ENCODE results near the gene KCNJ11. TPM values are rescaled to one million over a fixed set of nuclear protein-coding genes. Genes with fewer than 3 reads are reported as not detected.

The KCNJ11 gene
- polyA plus RNA-seq, 4 donors = 0.23 to 2.8 (median 2.2) TPM

DNA sequence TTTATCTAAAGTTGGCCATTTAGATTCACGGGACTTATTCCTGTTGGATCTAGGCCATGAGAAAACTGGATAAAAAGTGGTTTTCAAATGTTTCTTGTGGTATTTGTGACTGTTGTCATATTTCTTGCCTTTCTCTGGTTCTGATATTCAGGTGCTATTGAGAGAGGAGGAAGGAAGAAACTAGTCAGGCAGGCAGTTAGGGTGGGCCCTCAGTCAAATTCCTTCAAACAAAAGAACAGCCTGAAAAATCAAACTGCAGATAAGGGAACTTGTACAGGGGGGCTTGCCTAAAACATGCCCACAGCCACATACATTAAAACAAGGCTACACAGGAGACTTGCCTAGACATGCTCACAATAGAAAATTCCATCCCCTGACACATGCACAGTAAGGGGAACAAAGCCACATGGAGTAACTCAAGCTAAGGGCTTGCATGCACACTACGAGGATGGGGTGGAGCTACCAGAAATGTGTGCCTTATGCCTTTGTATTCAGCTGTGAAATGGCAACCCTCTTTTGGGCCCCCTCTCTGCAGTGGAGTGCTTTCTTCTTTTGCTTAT lies 18.7 kb downstream of the KCNJ11 start:
- no peak for DNase-seq (ENCODE audit: low read depth in 4 of 4, low spot score in 3 of 4)

DNA sequence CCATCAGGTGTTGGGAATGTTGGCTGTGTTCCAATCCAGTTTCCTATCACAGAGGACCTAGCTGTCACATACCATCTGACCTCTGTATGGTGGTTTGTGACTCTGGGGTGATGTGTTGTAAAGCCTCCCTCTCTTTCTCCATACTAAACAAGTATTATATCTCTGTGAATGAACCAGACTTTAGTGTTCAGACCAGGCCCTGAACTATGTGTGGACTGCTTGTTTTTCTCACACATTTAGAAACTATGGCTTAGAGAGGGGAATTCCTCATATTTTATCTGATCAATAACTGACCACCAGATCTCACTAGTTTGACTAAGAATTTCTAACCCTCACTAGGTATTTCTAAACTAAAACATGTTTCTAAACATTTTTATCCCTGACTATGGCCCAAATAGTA lies 19.4 kb downstream of the KCNJ11 start:
- no peak for DNase-seq (ENCODE audit: low read depth in 4 of 4, low spot score in 3 of 4)

DNA sequence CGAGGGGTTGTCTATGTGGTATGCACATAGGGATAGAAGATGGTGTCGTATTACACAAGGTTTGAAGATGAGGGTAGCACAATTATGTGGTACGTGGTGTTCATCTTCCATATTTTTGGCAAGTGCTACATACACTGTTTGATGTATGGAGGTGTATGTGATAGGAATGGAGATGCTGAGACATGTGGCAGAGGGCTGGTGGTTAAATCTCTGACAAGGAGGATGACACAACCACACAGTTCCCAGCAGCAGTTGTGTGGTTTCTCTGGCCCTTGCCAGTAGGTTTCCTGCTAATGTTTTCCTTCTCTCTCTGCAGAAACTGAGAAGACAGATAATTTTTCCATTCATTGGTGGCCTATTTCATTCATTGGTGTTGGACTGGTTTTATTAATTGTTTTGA lies 19.9 kb downstream of the KCNJ11 start:
- no peak for DNase-seq (ENCODE audit: low read depth in 4 of 4, low spot score in 3 of 4)

DNA sequence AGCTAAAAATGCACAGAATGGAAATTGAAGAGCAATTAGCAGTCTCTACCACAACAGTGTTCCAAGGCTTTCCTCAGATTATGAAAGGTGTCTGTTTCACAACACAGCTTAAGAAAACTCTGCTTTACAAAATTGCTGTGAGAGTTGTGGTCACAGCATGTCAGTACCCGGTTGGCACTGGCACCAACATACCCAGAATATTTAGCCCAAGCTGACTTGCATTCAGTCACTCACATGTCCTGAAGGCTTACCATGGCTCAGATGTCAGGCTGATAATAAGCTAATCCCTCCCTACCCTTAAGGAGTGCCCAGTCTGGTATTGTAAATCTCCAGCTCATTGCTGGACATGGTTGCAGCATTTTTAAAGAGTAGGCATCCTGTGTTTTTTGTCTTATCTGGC lies 22.0 kb downstream of the KCNJ11 start:
- no peak for DNase-seq (ENCODE audit: low read depth in 4 of 4, low spot score in 3 of 4)

DNA sequence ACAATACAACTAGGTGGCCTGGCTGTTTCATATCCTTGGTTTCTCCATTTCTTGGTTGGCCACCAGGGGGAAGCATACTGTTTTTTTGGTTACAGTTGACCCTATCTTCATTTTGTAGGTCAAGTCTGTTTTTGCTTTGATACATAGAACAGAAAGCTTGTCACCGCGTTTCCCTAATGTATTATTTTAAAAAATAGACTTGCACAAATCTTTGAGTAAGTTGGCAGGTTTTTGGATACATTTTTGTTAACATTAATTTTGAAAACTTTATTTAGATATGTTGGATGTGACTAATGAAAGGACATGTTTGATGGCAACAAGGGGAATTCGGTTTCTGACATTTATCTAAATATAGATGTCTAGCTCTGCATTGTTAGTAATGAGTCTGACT lies 33.9 kb downstream of the KCNJ11 start:
- peak in 2 of 4 donors; percentile 35 to 44 for DNase-seq (ENCODE audit: low read depth in 4 of 4, low spot score in 3 of 4)

DNA sequence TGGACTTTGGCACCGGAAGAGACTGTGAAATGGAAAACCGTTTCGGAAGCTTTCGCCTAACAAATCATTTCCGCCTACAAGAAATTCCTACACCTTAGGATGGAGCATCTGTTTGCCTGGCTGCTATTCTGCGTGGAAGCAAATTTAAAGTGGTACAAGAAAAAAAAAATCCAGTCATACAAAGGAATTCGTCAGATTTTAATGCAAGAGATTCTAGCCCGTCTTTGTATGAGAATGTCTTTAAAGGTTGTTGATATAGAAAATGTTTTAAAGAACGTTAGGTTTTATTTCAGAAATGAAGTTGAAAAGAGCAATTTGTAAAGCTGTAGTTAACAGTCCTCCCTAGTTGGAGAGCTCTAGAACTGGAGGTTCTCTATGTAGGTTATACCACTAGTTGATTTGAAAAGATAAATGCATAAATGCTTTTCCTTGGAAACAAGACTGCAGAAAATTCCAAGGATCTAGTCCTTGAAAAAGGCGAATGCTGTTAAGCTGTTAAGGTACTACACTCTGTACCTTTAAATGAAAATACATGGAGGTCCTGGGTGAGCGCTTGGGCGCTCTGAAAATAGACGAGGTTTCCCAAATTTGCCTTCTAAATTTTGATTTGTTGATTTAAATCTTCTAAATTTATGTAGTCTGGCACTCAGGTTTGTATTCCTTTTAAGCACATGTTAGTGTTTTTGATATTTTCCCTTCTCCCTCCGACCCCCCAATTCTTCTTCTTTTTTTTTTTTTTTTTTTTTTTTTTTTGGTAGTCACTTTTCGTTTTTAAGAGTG lies 34.4 kb downstream of the KCNJ11 start:
- DNase-seq (ENCODE audit: low read depth in 4 of 4, low spot score in 3 of 4) = peak in 1 of 4 donors; percentile 6

DNA sequence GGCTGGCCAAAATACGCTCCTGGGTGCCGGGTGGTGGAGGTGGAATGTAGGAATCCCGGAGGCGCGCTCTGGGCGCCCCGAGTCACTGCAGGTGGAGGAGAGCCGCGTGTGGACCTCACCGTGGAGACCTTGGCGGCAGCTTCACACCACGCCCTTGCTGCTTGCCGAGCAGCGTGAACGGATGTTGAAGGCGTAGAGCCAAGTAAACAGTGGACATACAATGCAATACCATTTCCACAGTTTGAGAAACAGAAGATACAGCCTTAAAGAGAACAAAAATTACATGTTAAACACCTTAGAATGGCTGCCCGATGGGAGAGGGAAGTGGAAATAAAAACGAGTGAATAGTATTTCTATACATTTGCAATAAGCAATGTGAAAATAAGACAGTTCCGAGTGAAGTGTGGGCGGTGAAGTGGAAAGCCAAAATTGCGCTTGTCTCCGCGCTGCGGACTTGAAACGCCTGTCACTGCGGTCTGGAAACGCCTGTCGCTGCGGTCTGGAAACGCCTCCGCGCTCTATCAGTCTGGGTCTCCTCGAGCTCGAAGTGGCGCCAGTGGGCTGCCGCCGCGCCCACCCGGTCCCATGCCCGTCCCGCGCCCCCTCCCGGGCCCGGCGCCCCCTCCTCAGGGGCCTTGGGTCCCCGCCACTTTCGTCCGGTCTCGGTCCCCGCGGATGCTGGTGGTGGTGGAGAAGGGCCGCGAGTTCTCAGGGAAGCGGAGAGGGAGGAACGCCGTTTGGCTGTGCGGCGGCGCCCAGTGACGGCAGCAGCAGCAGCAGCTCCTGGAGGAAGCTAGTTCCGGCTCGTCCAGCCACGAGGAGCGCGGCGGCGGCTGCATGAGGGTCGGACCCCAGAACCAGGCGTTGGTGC lies 35.3 kb downstream of the KCNJ11 start:
- DNase-seq (ENCODE audit: low read depth in 4 of 4, low spot score in 3 of 4) = peak in 3 of 4 donors; percentile 55 to 60 (median 57)

DNA sequence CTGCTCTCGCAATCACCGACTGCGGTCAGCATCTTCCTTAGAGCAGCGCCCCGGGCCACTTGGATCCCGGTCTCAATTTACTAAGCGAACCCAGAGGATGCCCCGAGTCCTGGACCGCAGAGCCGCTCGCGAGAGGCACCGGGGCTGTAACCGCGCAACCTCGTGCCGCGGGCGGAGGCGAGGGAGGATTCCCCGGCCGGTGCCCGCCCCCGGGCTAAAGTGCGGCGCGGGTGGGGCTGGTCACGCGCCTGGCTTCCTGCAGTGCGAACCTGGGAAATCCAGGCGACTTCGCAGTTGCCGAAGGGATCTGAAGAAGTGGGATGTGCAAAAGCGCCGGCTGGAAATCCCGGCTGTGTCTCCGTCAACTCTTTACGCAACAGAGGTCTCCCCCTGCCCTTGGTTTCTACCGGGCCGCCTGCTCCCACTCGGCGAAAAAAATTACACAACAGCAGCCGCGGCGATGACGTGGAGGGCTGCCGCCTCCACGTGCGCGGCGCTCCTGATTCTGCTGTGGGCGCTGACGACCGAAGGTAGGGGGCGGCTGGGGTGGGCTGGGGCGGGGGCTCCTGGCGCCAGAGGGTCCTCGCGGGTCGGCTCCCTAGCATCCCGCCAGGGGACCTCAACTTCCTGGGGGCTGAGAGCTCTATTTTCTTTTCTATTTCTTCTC lies 36.8 kb downstream of the KCNJ11 start, which contains the start of gene NCR3LG1:
TSS of gene NCR3LG1 (plus strand) at position 291 of the 667 bp plus-strand sequence. CDS start at position 461, 170 bp downstream.
- DNase-seq (ENCODE audit: low read depth in 4 of 4, low spot score in 3 of 4) = peak in 2 of 4 donors; percentile 19 to 23

DNA sequence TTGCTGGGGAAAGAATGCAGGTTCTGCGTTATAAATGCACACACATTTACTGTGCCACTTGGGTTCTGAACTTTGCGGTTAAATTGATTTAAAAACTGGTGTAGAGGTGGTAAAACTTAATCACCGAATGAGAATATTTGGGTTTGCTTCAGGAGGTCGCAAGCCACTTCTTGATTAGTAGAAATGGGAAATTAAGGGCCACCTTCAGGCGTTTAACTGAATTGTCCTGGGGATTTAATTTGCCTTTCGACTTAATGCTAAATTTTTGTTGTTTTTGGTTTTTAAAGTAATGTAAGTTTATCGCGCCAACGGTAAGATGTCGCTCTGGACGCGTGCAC lies 37.3 kb downstream of the KCNJ11 start:
- no peak for DNase-seq (ENCODE audit: low read depth in 4 of 4, low spot score in 3 of 4)

DNA sequence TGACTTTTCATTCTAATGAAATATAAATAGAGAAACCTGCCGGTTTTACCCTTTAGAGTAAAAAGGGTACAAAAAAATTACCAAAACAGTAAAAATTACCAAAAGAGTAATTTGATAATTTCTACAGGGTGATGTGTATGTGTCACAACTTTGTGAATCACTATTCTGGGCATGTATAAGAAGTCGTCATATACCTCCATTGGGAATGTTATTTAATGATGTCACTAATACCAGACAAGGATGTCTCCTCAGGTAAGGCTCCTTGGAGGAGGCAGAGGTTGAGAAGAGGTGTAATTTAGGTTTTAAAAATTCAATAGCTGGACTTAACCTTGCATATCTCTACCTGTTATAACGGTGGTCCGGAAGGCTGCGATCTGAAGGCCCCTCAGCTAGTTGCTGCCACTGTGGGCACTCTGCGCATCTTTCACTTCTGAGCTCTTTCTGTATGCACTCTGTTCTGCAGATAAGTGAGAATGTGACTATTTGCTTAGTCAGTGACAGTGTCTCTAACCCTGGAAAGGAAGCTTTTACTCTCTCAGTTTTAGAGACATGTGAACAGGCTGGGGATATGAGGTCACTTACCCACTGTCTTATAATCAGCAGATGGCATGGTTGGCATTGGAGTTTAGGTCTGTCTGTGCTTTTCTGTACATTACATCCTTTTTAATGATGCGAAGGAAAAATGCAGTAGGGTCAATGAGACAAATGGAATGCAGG lies 37.8 kb downstream of the KCNJ11 start:
- DNase-seq (ENCODE audit: low read depth in 4 of 4, low spot score in 3 of 4) = no peak

DNA sequence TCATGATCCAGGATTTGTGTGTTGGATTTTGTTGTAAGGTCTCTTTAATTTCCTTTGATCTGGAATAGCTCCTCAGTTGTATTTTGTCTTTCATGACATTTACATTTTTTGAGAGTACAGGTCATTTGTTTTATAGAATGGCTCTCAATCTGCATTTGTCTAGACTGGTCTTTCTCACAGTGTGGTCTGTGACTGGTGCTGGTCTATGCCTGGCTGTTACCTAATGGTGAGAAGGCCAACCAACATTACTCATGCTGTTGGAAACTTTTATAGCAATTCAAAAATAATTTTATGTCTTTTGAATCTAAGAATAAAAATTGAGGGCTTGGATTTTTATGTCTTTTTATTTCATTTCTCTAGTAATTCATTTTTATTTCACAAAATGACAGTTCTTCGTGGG lies 40.8 kb downstream of the KCNJ11 start:
- DNase-seq (ENCODE audit: low read depth in 4 of 4, low spot score in 3 of 4) = no peak

DNA sequence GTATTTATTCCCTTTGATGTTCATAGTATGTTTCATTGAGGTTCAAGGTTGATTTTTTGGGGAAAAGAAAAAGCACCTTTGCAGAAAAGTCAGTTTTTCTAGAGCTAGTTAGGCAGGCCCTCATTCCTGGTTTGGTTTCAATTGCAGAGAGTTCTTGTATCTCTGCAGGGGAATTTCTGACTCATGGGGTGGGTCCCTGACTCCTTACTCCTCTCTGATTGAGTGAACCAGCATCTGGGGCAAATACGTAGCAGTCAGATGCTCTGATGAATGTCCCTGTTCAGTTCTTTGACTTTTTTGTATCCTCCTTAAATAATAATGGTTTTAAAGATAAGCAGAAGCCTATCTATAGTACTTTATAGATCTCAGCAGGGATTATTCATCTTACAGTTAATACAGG lies 44.6 kb downstream of the KCNJ11 start:
- DNase-seq (ENCODE audit: low read depth in 4 of 4, low spot score in 3 of 4) = no peak

DNA sequence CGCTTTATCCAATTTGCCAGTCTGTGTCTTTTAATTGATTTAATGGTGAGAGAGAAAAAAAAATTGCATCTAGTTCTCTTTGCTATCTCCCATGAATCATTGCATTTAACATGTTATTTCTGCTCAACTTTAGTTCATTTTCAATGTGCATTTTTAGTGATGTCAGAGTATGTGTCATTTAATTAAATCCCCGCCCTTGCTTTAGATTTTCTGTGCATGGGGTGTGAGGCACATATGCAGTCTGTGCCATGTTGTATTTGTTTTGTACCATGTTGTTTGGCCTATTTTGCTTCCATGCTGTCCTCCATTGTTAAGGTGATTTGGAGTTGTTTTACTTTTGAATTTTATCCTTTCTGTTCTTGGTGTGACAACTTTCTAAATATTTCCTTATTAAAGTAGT lies 45.2 kb downstream of the KCNJ11 start:
- no peak for DNase-seq (ENCODE audit: low read depth in 4 of 4, low spot score in 3 of 4)

Other genes with a start within 250 kb of the KCNJ11 start
- 10 to 100 TPM; 38.5 to 72.1 (median 66.6) TPM for gene PIK3C2A, start 180.7 kb downstream of the KCNJ11 start, polyA plus RNA-seq (ENCODE audit: insufficient read length in 4 of 4)
- 100 to 1,000 TPM in 2 of 4 donors, 10 to 100 TPM in 2; 60.6 to 138 (median 101) TPM for gene NUCB2, start 111.9 kb downstream of the KCNJ11 start, polyA plus RNA-seq (ENCODE audit: insufficient read length in 4 of 4)
- 1 to 10 TPM in 3 of 4 donors, under 1 TPM in 1; 0.64 to 1.6 (median 1.2) TPM for gene NCR3LG1, start 36.9 kb downstream of the KCNJ11 start, polyA plus RNA-seq (ENCODE audit: insufficient read length in 4 of 4)
- 10 to 100 TPM in 1 of 4 donors, 1 to 10 TPM in 3; 1.6 to 10.5 (median 2.0) TPM for gene ABCC8, start 88.2 kb upstream of the KCNJ11 start, polyA plus RNA-seq (ENCODE audit: insufficient read length in 4 of 4)
- 10 to 100 TPM in 3 of 4 donors, 1 to 10 TPM in 1; 1.7 to 71.2 (median 53.8) TPM for gene USH1C, start 155.8 kb upstream of the KCNJ11 start, polyA plus RNA-seq (ENCODE audit: insufficient read length in 4 of 4)
- under 1 TPM; 0.22 to 0.75 (median 0.29) TPM for gene OTOG, start 158.6 kb upstream of the KCNJ11 start, polyA plus RNA-seq (ENCODE audit: insufficient read length in 4 of 4)

Measured in left renal pelvis (tissue), 4 donors.